ENCODE results near the gene DROSHA.

DNA sequence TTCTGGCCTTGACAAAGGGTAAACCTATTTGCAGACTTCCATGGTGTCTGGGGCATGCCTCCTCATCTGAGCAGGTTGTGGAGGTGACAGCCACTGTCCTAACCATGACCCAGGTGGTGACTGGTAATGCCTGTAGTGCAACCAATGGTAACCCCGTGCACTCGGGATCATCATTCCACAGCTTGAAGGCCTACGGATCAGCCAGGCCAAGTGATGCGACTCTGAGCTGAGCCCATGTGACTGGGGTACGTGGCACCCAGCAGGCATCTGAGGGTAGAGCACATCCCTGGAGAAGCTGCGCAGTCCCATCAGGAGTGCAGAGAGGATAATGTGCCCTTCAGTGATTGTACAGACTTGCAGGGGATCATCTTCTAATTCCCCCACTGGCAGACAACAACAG, 35.0 kb downstream of the DROSHA start:
- TF ChIP-seq GATA2 (IDR thresholded peaks at IDR 0.05; ENCODE audit: low read depth, low read length), result no peak
- TF ChIP-seq GATA3 (IDR thresholded peaks at IDR 0.05; ENCODE audit: low read depth, low read length), result no peak
